ENCODE measurements around the gene CACNA1D.

Gene CACNA1D

GRCh38 chr3:53820756-53821580 lies 326.6 kb downstream of the CACNA1D start:
- no peak overlapping the region for H3K4me3 ChIP-seq (ENCODE audit: control insufficient read depth, low read depth, low read length)
- TF ChIP-seq CTCF (IDR thresholded peaks at IDR 0.05; ENCODE audit: control insufficient read depth, insufficient read depth, low read depth, low read length, missing control alignments), result no peak
- DNase-seq (ENCODE audit: low read depth), result no peak

DNA sequence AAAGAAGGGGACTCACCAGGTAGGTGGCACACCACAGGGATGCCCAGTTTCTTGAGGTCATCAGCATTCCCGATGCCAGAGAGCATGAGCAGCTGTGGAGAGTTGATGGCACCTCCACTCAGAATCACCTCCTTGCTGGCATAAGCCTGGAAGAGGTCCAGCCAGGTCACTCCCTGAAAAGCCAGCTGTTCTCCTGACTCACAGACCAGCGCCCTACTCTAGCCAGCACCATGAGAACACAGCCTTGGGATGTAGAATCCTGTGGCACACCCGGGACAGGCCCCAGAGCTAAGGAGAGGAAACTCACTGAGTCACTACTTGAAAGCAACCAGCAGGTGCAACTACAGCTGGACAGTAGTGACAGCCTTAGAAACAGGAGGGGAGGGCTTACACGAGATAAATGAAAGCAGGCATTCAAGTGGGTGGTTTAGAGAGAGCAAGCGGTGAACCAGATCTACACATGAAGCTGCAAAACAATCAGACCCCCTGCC lies 327.3 kb downstream of the CACNA1D start:
- H3K4me3 ChIP-seq (ENCODE audit: control insufficient read depth, low read depth, low read length), result no peak overlapping the region
- DNase-seq (ENCODE audit: low read depth), result no peak
- TF ChIP-seq CTCF (IDR thresholded peaks at IDR 0.05; ENCODE audit: control insufficient read depth, insufficient read depth, low read depth, low read length, missing control alignments), result no peak

- no peak for TF ChIP-seq CTCF (IDR thresholded peaks at IDR 0.05; ENCODE audit: control insufficient read depth, insufficient read depth, low read depth, low read length, missing control alignments)
- DNase-seq (ENCODE audit: low read depth), result no peak
Measured at GRCh38 chr3:53822331-53822741, 327.9 kb downstream of the CACNA1D start.

DNA sequence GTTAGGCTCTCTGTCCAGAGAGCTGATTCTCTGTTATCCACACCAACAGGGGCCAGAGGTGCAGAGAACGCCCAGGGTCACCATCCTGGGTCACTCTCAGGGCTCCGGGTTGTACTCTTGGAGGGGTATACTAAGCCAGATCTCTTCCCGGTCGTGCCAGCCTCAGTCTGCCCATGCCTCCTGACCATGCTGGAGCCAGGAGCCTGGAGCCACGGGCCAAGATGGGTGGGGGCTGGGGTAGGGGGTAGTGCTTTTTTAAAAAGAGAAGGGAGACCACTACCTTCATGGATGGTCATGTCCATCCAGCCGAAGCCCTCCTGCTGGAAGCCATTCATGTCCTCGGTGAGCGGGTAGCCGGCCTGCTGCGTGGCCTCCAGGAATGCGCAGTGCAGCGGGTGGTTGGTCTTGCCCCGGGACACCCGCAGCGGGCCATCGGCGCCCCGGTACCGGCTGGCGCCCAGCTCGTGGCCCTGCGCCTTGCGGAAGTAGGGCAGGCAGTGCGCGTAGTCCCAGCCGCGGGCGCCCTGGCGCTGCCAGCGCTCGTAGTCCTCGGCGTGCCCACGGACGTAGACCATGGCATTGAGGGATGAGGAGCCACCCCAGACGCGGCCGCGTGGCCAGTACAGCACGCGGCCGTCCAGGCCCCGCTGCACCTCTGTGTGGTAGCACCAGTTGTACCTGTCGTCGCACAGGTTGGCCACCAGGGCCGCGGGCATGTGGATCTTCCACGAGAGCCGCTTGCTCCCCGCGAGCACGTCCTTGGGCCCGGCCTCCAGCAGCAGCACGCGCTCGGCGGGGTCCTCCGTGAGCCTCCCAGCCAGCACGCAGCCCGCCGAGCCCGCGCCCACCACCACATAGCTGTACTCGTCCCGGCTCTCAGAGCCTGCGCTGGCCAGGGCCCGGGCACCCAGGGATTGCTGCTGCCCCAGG lies 328.9 kb downstream of the CACNA1D start:
- H3K4me3 ChIP-seq (ENCODE audit: control insufficient read depth, low read depth, low read length), result no peak overlapping the region
- TF ChIP-seq CTCF (IDR thresholded peaks at IDR 0.05; ENCODE audit: control insufficient read depth, insufficient read depth, low read depth, low read length, missing control alignments), result no peak
- no peak for DNase-seq (ENCODE audit: low read depth)

More at GRCh38 chr3:53822331-53822741, 327.9 kb downstream of the CACNA1D start:
- H3K4me3 ChIP-seq (ENCODE audit: control insufficient read depth, low read depth, low read length), result no peak overlapping the region

DNA sequence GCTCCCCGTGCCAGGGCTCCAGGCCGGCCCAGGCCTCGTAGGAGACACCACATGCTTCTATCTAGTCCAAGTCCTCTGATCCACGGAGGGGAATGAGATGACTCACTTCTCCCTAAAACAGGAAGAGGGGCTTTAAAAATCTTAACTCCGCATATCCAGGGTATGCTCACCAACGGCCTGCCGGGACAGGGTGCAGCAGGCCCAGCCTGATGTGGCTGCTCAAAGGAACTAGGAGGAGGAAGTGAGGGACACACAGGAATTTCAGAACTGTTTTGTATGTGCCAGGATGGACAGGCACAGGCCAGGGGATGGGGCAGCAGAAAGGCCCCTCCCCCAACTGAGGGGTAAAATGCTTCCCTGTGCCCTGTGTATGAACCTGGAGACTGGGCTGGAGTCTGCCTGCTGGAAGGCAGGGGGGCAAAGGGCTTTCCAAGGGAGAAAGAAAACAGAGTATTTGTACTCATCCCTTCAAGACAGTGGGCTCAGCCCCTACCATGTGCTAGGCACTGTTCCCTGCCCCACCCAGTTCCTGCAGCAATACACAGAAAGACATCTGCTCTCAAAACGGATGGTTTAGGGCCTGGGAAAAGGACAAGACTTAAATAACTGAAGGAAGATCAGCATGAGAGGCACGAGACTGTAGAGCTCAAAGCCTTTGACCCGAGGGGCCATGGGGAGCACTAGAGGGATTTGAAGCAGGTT lies 329.7 kb downstream of the CACNA1D start:
- no peak overlapping the region for H3K4me3 ChIP-seq (ENCODE audit: control insufficient read depth, low read depth, low read length)

More for the DNA sequence above, 329.7 kb downstream of the CACNA1D start:
- no peak for DNase-seq (ENCODE audit: low read depth)
- no peak for TF ChIP-seq CTCF (IDR thresholded peaks at IDR 0.05; ENCODE audit: control insufficient read depth, insufficient read depth, low read depth, low read length, missing control alignments)

Data from AG09309 (cell line).